HL-60/S4 treated with retinoic acid at 250 ng/mL for 4 days and 3 days (cell line): Measurements from ENCODE around the gene RASGRF2.

ENCODE experiments used
- in situ Hi-C: fragments of 300-500 bp; cut with MboI; formaldehyde crosslinking; loops from 2 replicates; pipeline ENCODE4 v1.7.0; 2022; ENCODE audit warnings: low sequenced_read_pairs

RASGRF2 gene

DNA sequence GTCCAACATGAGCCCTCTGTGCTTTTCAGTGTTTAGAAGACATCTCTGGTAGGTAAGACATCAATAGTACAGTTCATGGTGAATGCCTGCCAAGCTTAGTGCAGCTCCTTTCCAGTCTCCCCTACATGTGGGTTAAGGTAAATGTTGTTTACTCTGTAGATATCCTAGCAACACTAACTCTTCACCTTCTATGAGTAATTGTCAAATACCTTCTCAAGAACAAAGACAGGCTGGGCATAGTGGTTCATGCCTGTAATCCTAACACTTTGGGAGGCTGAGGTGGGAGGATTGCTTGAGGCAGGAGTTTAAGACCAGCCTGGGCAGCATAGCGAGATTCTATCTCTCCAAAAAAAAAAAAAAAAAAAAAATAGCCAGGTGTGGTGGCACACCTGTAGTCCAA is 18.7 kb upstream of the RASGRF2 start:
- in situ Hi-C loops = no loop called here

- in situ Hi-C loops = no loop called here
Measured at GRCh38 chr5:80951366-80951765, 8.8 kb upstream of the RASGRF2 start.

DNA sequence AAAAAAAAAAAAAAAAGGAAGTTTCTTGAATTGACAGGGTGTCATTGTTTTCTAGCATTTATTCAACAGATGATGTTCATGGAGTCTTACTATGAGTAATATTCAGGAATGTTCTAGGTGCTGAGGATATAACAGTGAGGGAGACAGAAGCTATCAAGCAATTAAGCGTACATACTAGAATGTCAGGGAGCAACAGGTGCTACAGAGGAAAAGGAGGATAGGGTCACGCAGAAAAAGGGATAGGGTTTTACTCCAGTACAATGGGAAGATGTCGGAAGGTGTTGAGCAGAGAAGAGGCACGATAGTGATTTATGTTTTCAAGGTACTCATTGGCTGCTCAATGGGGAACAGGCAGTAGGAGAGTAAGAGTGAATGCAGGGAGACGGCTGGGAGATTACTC is 6.6 kb upstream of the RASGRF2 start:
- in situ Hi-C loops = no loop called here

DNA sequence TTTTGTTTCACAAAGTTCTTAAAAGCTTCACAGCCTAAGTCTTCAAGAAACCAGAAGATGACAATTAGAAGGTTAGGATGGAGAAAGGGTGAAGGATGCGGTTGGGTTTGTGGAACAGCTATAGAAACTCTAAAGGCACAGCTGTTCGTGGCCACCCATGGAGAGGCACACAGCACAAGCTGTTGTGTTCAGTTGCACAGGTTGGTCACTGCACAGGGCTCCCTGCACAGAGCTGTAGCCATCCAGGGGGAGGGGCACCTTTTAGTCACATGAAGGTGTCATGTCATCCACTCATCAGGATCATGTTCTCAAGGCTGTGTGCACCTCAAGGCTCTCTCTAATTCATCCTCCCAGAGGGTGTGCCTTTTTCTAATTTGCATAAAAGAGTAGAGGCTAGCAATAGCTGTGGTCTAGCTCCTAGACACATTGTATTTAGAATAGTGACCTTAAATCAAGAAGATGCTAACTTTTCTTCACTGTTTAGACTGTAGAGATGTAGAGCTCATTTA is 5.0 kb upstream of the RASGRF2 start:
- in situ Hi-C loops = no loop called here

- in situ Hi-C loops = no loop called here
Measured at GRCh38 chr5:80956272-80956671, 3.9 kb upstream of the RASGRF2 start.

- in situ Hi-C loops = no loop called here
Measured at GRCh38 chr5:80957031-80957761, 3.0 kb upstream of the RASGRF2 start.

DNA sequence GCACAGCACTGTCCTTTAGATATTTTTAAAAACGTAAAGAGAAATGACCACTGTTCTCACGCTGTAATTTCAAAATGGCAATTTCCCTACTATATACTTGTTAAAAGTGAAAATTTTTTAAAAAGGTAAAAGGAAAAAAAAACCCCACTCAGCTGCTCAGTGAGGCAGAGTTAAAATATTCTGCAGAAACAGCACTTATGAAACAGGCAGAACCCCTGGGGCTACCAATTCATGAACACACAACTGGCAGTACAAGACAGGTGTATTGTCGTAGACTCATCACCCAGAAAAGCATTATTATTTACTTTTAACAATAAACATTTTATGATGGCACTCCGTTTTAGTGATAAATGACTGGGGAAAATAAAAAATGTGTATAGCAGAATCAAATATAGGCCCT is 1.5 kb upstream of the RASGRF2 start:
- in situ Hi-C loops = no loop called here

GRCh38 chr5:80959138-80959537 is 1.0 kb upstream of the RASGRF2 start:
- in situ Hi-C loops = no loop called here

DNA sequence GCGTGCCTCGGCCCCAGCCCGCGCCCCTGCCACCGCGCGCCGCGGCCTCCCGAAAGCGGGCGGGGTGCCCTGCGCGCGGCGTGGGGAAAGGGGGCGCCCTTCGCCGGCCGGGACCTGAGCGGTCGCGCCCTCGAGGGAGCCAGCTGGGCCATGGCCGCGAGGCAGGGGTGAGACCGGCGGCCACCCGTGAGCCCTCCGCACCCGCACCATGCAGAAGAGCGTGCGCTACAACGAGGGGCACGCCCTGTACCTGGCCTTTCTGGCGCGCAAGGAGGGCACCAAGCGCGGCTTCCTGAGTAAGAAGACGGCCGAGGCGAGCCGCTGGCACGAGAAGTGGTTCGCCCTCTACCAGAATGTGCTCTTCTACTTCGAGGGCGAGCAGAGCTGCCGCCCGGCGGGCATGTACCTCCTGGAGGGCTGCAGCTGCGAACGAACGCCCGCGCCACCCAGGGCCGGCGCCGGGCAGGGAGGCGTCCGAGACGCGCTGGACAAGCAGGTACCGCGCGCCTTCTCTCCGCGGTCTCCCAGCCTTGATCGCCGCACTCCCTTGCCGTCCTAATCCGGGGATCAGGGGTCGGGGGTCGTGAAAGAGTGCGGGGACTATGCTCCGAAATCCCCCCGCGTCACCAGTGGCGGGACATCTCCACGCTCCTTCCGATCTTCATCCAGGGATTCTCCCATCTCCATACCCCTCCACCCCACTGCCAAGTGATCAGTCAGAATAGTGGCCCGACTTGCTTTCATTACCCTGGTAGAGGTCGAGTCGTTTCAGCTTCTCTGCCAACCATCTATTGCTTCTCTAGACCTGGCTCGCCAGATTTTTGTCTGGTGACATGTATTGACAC is 590 bp downstream of the RASGRF2 start:
- in situ Hi-C loops = no loop called here

DNA sequence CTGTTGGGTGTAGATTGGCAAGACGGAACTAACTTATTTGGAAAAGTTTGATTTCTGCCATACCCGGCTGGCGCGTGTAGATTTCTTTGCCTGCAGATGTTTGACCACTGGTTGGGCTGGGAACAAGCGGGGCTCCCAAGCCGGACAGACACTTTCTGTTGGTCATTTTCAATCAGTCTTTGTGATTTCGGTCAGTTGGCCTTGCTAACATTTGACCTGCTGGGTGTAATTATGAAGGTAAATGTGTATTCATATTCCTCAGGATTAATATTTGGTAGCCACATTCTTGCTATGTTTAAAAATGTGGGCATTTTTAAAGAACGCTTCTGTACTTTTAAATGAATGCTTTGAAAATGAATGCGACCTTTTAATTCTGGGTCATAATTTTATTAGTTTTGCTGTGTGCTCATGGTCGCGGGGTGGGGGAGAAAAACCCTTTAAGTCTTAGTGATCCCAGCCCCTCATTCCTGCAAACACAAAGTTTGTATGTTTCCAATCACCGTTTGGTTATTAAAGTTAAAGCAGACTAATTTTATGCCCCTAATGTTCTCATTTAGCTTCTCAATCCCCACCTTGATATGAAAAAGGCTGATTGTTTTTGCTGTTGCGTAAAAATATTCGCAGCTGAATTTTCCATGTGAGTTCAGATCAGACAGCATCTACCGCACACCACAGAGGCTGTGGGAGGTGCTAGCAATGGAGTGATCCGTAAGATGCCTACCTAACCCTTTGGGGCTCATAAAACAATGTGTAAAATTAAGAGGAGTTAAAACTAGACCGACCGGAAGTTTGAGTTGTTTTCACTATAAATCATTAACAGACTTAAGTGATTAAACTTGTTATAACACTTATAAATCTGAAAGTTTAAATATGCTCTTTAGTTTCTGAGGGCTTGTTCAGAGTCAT is 1.5 kb downstream of the RASGRF2 start:
- in situ Hi-C loops = no loop called here

DNA sequence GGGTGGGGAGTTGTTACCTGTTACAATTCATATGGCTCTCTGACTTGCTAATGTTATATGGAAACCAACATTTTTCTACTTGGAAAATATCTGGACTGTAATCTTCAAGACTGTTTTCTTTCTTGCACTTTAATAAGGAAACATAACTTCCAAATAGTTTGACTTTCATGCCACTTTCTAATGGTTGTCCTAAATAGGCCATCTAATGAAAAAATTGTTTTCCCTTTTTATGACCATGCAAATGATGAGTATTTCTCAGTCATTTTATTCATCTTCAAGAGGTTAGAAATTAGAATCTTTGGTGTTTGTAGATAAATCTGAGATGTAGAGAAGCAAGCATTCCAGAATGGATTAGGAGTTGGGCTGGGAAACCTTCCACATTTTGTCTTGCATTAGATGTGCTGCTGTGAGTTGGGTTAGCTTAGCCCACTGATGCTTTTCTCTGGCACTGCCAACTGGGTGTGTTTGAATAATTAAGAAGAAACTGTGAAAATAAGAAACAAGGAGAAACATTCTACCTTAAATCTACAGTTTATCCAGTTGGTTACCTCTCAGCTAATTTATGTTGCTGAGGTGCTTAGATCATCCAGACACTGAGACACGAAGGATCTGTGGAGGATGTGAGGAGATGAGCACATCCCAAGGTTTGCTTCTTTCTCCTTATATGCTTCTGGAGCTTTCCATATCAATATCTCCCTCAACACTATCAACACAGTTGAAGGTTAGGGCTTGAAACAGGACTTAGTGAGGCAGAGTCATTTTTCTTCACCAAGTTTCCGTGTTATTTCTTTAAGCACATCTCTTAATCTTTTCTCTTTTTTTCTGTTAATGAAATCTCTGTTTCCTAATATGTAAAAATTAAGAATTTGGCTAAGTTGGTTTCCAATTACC is 2.7 kb downstream of the RASGRF2 start:
- in situ Hi-C loops = no loop called here

- in situ Hi-C loops = no loop called here
Measured at GRCh38 chr5:80963521-80963895, 3.3 kb downstream of the RASGRF2 start.

DNA sequence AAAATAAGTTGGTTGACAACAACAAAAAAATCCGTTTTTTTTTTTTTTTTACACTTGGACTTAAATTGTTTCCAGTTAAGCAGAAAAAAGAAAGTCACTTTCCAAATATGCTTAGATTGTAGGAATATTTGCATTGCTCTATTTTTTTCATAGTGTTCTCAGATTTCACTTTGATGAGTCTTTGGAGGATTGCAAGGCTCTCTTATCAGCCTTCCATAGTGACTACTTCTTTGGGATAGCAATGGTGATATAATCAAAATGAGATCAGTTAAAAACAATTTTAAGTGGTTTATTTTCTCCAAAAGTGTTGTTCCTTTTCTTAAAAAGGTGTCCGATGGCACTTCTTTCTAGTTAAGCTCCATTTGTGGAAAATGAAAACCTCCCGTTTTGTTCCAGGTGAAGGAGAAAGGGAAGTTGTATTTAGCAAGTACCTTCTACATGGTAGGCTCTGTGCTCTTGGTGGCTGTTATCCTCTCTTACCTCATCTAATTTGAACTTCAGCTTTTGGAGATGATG is 3.9 kb downstream of the RASGRF2 start:
- in situ Hi-C loops = no loop called here

- in situ Hi-C loops = no loop called here
Measured at GRCh38 chr5:80964491-80964890, 4.3 kb downstream of the RASGRF2 start.

- in situ Hi-C loops = no loop called here
Measured at GRCh38 chr5:80964919-80965318, 4.8 kb downstream of the RASGRF2 start.

DNA sequence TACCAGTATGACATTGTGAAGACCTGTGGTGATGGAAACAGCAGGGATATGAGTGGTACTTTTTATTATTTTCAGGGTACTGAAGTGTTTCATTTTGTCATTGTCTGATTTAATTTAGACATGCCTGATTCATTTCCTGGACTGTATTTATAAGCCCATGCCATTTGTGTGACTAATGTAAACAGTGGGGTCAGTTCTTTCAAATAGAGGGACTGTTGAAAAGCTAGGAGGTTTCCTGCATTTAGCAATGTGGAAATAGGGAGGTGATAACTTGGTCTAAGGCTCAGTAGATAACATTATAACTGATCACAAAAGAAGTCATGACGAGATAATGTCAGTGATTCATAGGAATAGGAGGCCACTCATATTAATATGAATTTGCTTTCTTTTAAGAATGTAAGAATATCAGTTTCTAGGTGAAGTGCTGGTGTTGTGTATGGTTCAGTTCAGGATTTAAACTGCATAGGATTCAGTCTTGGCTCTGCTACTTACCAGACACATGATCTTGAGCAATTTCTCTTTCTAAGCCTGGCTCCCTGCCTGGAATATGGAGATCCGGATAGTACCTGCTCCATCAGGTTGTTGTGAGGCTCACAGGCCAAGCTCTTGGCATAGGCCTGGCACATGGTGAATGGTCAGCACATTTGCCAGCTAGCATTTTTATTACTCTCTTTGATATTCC is 7.5 kb downstream of the RASGRF2 start:
- in situ Hi-C loops = no loop called here

GRCh38 chr5:80973027-80973426 is 12.9 kb downstream of the RASGRF2 start:
- in situ Hi-C loops = no loop called here

GRCh38 chr5:80975065-80975464 is 14.9 kb downstream of the RASGRF2 start:
- in situ Hi-C loops = no loop called here

DNA sequence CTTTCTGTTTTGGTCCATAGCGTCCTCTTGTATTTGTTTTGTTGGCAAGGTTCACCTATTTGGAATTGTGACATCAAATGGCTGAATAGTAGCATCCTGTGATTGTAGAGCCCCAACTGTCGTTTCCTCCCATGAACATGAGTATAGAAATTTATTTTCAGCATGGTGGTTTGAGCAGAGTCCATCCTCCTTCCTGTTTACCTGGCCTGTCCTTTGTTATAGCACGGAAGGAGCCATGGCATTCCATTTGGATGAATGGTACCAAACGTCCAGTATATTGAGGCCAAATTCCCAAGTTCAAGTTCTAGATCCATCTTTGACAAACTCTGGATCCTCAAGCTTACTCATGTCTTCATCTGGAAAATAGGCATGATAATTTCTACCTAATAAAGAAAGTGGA is 16.8 kb downstream of the RASGRF2 start:
- in situ Hi-C loops = no loop called here
